UCSD-AML1 (cell line): ENCODE results near the gene NRF1.
A peak's percentile ranks its signal among the peaks of the same experiment; 100 is the strongest.
"Not testable (repeated sequence)": the region's sequence is repeated elsewhere in the genome, so short reads cannot be mapped to it uniquely, and the experiment has no call there.

Source experiments
- DNase-seq: peaks from one replicate; lab custom pipeline; 2025; ENCODE audit not compliant: unreplicated experiment; lab: John Stamatoyannopoulos, UW

Gene NRF1

DNA sequence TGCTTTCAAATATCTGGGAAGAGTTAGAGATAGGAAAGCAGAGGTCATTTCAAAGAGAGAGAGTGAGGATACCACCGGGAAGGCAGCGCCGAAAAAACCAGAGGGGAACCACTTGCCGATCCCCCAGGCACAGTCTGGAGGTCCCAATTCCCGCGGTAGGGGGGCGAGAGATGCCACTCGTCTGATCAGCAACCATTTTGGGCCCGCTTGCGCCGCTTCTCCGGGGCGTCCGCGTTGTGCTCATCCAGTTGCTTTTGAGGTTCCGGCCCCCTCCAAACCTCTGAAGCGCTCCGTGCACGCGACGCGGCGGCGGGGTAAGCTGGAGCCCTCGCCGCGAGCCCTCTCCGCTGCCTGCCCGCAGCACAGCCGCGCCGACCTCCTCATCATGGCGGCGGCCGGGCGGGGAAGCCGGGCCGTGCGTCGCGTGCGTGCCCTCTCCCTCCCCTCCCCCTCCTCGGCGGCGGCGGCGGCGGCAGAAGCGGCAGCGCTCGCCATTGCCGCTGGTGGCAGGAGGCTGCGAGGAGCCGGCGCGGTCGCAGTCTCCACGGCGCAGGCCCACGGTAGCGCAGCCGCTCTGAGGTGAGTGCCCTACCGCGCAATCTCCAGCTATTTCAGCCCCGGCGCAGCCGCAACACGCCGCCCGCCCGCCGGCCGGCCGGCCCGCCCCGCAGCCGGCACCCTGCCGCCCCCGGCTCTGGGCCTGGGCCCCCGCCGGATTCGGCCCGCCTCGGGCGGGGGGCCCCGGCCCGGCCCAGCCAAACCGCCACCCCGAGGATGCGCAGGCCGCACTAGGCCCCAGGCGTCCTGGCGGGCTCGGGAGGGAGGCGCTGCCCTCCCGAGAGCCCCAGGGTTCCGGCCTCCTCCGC lies at the start of gene NRF1:
TSS of gene NRF1 (plus strand) at position 475 of the 866 bp plus-strand sequence. CDS start 45,632 bp downstream, outside the sequence.
- peak; percentile 82 for DNase-seq

DNA sequence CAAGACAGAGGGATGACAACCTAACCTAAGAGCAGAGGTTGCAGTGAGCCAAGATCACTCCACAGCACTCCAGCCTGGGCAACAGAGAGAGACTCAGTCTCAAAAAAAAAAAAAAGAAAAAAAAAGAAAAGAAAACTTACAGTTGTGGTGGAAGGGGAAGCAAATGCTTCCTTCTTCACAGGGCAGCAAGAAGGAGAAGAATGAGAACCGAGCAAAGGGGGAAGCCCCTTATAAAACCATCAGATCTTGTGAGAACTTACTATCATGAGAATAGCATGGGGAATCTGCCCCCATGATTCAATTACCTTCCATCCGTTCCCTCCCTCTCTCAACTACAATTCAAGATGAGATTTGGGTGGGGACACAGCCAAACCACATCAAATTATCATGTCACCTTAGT lies 45.2 kb upstream of the NRF1 start:
- not testable (repeated sequence) for DNase-seq

- DNase-seq, result no peak
Observed at GRCh38 chr7:129567377-129567776, 44.1 kb upstream of the NRF1 start.

DNA sequence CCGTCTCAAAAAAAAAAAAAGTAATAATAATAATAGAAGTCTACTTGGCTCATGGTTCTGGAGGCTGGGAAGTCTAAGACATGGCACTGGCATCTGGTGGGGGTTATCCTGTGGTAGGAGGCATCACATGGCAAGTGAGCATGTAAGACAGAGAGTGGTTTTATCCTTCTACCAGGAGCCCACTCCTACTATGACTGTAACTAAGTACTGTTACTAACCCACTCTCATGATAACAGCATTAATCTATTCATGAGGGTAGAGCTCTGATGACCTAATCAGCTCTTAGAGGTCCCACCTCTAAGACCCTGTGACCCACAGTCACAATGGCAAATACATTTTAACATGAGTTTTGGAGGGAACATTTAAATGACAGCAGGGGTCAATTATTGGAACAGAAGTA lies 43.3 kb upstream of the NRF1 start:
- DNase-seq, result no peak

DNA sequence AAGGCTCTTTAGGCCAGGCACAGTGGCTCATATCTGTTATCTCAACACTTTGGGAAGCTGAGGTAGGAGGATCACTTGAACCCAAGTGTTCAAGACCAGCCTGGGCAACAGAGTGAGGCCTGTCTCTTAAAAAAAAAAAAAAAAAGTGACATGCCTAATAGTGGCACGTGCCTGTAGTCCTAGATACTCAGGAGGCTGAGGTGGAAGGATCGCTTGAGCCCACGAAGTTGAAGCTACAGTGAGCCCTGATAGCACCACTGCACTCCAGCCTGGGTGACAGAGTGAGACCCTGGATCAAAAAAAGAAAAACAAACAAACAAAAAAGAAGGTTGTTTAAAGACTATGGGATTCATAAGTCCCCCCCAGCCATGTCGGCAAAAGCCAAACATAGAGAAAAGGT lies 42.2 kb upstream of the NRF1 start:
- DNase-seq, result no peak

- no peak for DNase-seq
Observed at GRCh38 chr7:129569811-129570215, 41.7 kb upstream of the NRF1 start.

GRCh38 chr7:129571201-129571600 lies 40.3 kb upstream of the NRF1 start:
- no peak for DNase-seq

DNA sequence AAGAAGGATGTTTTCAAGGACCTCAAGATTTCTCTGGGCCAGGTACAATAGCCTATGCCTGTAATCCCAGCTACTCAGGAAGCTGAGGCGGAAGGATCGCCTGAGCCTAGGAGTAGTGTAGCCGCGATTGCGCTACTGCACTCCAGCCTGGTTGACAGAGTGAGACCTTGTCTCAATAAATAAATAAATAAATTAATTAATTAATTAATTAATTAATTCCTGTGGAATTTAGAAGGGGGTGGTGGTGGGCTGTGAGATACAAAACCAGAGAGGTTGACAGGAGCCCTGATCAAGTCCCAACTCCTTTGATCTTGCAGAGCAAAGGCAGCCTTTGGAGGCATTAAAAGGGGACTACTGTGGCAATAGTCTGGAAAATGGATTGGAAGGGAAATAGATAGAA lies 39.3 kb upstream of the NRF1 start:
- no peak for DNase-seq

GRCh38 chr7:129574487-129574886 lies 37.0 kb upstream of the NRF1 start:
- DNase-seq, result no peak

DNA sequence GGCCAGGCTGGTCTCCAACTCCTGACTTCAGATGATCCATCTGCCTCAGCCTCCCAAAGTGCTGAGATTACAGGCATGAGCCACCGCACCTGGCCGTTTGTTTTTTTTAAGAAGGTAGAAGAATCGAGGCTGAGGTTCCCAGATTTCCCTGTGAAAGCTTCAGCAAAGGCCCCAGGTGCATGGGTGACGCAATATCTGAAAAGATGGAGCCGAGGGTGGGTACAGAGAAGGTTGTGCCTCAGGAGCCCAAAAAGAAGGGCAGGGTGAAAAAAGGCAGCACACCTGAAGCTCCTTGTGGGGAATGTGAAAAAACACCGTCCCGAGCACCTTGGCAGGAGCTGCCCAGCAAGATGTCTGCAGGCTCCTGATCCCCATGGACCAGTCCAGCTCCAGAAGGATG lies 35.8 kb upstream of the NRF1 start:
- DNase-seq, result no peak

DNA sequence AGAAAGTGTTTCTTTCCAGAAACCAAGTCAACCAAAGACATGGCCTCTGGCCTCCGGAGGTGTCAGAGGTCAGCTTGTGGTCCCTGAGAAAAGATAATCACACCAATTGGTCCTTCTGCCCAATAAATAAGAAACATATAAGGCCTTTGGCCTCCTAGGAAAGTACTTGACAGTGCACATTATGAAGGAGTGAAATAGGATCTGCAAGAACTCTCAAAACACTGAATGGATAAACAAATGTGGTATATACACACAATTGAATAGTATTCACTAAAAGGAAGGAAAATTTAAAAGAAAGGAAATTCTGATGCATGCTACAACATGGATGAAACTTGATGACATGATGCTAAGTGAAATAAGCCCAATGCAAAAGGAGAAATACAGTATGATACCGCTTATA lies 35.4 kb upstream of the NRF1 start:
- DNase-seq, result no peak

GRCh38 chr7:129578829-129579228 lies 32.7 kb upstream of the NRF1 start:
- DNase-seq, result no peak

DNA sequence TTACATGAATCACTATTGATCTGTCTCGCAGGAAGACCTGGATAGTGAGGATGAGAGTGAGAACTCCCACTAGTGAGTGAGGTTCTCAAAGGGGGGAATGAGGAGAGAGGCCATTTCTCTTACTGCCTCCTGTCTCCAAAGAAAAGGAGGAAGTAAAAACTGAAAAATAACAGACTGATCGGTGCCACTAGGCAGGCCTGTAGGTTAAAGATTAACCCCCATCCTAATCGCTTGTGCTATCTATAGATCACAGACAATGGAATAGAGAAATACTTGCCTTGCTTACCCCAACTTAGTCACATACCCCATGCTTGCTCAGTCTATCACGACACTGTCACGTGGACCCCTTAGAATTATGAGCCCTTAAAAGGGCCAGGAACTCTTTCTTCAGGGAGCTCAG lies 25.3 kb upstream of the NRF1 start:
- not testable (repeated sequence) for DNase-seq

DNA sequence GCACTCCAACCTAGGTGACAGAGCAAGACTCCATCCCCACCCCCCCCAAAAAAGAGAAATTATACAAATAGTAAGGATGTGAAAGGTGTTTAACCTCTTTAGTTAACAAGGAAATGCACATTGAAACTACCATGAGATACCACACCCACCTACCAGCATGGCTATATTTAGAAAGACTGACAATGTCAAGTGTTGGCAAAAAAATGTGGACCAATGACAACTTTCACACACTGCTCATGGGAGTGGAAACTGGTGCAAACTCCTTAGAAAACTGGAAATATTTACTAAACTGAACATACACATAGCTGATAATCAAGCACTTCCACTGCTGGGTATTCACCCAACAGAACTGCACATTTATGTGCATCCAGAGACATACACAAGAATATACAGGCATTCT lies 23.3 kb upstream of the NRF1 start:
- no peak for DNase-seq

DNA sequence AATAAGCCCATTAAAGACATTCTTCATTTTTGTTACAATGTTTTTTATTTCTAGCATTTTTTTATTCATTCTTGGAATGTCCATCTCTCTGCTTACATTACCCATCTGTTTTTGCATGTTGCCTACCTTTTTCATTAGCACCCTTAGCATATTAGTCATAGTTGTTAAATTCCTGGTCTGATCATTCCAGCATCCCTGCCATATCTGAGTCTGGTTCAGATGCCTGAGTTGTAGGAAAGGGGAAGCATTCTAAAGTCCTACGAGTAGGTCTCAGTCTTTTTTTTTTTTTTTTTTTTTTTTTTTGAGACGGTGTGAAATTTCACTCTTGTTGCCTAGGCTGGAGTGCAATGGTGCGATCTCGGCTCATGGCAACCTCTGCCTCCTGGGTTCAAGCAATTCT lies 19.7 kb upstream of the NRF1 start:
- DNase-seq, result no peak

DNA sequence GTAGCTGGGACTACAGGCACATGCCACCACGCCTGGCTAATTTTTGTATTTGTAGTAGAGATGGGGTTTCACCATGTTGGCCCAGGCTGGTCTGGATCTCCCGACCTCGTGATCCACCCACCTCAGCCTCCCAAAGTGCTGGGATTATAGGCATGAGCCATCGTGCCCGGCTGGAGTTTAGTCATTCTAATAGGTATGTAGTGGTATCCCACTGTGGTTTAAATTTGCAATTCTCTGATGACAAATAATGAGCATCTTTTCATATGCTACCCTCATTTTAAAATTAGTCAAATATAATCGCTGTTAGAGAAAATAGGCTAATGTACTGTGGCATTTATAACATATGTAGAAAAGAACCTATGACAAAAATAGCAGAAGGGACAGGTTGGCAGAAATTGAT lies 15.1 kb upstream of the NRF1 start:
- not testable (repeated sequence) for DNase-seq

DNA sequence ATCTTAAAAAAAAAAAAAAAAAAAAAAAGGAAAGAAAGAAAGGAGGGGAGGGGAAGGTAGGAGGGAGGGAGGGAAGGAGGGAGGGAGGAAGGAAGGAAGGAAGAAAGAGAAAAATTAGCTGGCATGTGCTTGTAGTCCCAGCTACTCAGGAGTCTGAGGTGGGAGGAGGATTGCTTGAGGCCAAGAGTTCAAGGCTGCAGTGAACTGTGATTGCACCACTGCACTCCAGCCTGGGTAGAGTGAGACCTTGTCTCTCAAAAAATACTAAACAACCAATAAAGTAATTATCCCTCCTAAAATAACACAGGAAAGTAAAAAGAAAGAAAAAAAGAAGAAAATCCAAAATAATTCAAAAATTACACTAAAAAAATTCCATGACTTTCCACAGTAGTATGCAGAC lies 13.8 kb upstream of the NRF1 start:
- DNase-seq, result no peak

- DNase-seq, result no peak
Observed at GRCh38 chr7:129599174-129599573, 12.3 kb upstream of the NRF1 start.

DNA sequence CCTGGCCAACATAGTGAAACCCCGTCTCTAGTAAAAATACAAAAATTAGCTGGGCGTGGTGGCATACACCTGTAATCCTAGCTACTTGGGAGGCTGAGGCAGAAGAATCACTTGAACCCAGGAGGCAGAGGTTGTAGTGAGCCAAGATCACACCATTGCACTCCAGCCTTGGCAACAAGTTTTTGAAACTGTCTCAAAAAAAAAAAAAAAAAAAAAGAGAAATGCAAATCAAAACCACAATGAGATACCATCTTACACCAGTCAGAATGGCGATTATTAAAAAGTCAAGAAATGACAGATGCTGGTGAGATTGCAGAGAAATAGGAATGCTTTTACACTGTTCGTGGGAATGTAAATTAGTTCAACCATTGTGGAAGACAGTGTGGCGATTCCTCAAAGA lies 7.9 kb upstream of the NRF1 start:
- not testable (repeated sequence) for DNase-seq

GRCh38 chr7:129604021-129604420 lies 7.5 kb upstream of the NRF1 start:
- DNase-seq, result not testable (repeated sequence)

- no peak for DNase-seq
Observed at GRCh38 chr7:129604713-129605437, 6.6 kb upstream of the NRF1 start.

DNA sequence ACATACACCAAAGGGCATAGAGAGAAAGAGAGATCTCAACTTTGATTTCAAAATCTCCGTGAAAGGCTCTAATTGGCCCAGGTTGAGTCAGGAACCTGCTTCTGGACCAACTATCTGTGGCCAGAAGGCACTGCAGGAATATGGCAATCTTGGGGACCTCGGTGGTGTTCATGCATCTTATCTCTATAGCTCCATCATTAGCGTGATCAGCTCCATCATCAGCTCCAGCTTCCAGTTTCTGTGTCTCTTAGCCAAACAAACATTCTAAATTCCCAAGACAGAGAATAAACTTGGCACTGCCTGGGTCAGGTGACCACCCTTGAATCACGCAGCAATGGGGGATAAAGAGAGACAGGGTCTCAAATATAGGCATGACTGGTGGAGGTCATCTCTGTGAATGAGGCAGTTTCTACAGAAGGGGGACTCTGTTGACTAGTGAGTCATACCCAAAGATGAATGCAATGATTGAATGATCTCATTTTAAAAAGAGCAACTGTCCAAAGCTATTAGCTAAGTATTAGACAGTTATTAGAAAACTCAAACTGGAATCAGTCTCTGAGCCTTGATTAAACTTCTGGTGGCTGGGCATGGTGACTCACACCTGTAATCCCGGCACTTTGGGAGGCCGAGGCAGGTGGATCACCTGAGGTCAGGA lies 5.4 kb upstream of the NRF1 start:
- DNase-seq, result no peak
